GM06990 (cell line): Measurements from ENCODE around the gene ZDHHC14.

Experiments used
- DNase-seq: peaks from one replicate; pipeline ENCODE4 v3.0.0-alpha.2; 2011; ENCODE audit not compliant: insufficient read length; ENCODE audit errors: extremely low read depth
- H3K27me3 ChIP-seq: replicated peaks from 2 replicates; pipeline ENCODE4 v1.6.0; 2011; ENCODE audit warnings: low read length; ENCODE audit not compliant: control insufficient read depth, insufficient read depth
- H3K36me3 ChIP-seq: 2 replicates; pipeline ENCODE4 v1.5.1; 2011; ENCODE audit warnings: low read length; ENCODE audit not compliant: control insufficient read depth, insufficient read depth
- H3K4me3 ChIP-seq: replicated peaks from 2 replicates; pipeline ENCODE4 v1.5.1; 2011; ENCODE audit warnings: low read depth, mild to moderate bottlenecking, control low read depth, low read length
- TF ChIP-seq, protein P1 (sequence below): IDR thresholded peaks from 2 replicates; pipeline ENCODE4 v1.5.1; 2011; ENCODE audit warnings: low read length, control low read depth, mild to moderate bottlenecking, inconsistent platforms; ENCODE audit not compliant: insufficient read depth, poor library complexity, severe bottlenecking

The ZDHHC14 gene

DNA sequence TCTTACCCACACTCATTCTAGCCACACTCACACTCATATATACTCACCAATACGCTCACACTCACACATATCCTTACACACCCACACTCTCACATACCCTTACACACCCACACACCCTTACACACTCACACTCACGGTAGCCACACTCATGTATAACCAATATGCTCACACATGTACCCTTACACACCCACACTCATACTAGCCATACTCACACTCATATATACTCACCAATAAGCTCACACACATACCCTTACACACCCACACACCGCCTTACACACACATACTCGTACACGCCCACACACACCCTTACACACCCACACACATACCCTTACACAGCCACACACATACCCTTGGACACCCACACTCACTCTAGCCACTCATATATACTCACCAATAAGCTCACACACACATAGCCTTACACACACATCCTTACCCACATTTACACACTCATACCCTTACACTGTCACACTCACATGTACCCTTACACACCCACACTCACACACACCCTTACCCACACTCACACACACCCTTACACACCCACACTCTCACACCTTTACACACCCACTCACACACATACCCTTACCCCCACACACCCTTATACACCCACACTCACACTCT lies 249.6 kb downstream of the ZDHHC14 start:
- H3K36me3 ChIP-seq: no peaks in the 10 kb centered on the region
- no peak overlapping the region for H3K4me3 ChIP-seq
- DNase-seq: no peak
- no peaks in the 10 kb centered on the region for H3K27me3 ChIP-seq
- TF ChIP-seq, protein P1, sequence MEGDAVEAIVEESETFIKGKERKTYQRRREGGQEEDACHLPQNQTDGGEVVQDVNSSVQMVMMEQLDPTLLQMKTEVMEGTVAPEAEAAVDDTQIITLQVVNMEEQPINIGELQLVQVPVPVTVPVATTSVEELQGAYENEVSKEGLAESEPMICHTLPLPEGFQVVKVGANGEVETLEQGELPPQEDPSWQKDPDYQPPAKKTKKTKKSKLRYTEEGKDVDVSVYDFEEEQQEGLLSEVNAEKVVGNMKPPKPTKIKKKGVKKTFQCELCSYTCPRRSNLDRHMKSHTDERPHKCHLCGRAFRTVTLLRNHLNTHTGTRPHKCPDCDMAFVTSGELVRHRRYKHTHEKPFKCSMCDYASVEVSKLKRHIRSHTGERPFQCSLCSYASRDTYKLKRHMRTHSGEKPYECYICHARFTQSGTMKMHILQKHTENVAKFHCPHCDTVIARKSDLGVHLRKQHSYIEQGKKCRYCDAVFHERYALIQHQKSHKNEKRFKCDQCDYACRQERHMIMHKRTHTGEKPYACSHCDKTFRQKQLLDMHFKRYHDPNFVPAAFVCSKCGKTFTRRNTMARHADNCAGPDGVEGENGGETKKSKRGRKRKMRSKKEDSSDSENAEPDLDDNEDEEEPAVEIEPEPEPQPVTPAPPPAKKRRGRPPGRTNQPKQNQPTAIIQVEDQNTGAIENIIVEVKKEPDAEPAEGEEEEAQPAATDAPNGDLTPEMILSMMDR: no peak

GRCh38 chr6:157631412-157631811 lies 250.4 kb downstream of the ZDHHC14 start:
- no peak for DNase-seq
- no peaks in the 10 kb centered on the region for H3K36me3 ChIP-seq
- H3K27me3 ChIP-seq: no peaks in the 10 kb centered on the region
- no peak overlapping the region for H3K4me3 ChIP-seq
- TF ChIP-seq, protein P1: no peak

DNA sequence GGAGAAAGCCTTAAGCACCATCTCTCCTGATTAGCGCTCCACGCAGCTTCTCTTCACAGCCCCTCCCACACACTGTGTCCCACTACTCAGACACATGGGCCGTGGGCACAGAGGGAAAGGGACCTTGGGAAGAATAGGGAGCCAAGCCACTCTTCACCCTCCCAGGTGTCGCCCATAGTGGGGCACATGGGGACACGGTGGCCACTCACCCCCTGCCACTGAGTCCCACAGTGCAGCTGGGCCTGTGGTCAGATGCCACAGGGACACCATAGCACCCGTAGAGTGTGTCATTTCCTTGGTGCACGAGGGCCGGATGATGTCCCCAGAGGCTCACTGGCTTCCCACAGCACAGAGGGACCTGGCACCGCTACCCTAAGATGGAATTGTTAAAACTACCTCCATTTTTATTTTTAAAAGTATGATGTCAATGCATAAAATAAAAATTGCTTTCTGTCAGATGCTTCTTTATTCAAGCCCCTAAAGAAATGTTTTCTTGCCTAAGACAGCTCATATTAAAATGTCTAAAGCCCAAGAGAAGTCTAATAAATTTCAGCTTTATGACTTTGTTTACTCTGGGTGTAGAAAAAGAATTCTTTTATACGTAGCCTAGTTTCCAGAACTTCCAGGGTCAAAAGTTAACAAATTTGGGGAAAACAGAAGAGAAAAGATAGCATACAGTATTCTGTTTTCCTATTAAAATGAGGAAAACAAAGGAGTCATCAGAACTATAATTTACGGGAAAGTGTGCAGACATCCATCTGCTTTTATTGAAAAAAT lies 251.0 kb downstream of the ZDHHC14 start:
- H3K27me3 ChIP-seq: no peaks in the 10 kb centered on the region
- no peak for DNase-seq
- H3K4me3 ChIP-seq: no peak overlapping the region
- H3K36me3 ChIP-seq: no peaks in the 10 kb centered on the region
- TF ChIP-seq, protein P1: no peak

DNA sequence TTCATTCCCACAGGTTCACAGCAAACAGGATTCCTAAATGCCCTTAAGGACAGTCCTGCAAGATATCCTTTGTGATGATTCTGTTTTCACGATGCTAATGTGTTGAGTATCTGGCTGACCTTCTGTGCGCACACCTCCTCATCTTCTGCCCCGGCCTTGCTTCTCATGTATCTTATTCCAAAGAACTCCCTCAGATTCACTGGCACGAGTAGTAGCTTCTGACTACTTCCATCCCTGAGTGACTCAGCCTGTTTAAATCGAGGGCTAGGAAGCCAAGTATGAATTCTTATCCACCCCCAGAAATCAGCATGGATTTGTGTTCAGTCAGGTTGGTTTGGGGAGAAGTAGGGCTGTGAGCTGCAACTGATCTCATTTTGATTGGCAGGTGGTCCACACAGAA lies 251.8 kb downstream of the ZDHHC14 start:
- Histone ChIP-seq H3K36me3 (no peaks in the 10 kb centered on the region), H3K4me3 (no peak overlapping the region), H3K27me3 (no peaks in the 10 kb centered on the region)
- TF ChIP-seq, protein P1: no peak
- no peak for DNase-seq

GRCh38 chr6:157634546-157634945 lies 253.6 kb downstream of the ZDHHC14 start:
- TF ChIP-seq, protein P1: no peak
- no peak for DNase-seq
- Histone ChIP-seq H3K4me3 (no peak overlapping the region), H3K36me3 (no peaks in the 10 kb centered on the region), H3K27me3 (no peaks in the 10 kb centered on the region)
